Stimulated activated CD4-positive, alpha-beta T cell treated with anti-CD3 and anti-CD28 coated beads, Interleukin-15, amount 100 ng/mL, for 24 hours (primary cell): ENCODE measurements around the gene NOL9.
A peak's percentile ranks its signal among the peaks of the same experiment; 100 is the strongest.

Source experiments
- DNase-seq: peaks from one replicate; pipeline ENCODE4 v3.0.0-alpha.2; 2020

The NOL9 gene

GRCh38 chr1:6486433-6487011 is 67.8 kb downstream of the NOL9 start:
- peak; percentile 93 for DNase-seq

- DNase-seq, result no peak
Measured at GRCh38 chr1:6485168-6486101, 68.9 kb downstream of the NOL9 start.

DNA sequence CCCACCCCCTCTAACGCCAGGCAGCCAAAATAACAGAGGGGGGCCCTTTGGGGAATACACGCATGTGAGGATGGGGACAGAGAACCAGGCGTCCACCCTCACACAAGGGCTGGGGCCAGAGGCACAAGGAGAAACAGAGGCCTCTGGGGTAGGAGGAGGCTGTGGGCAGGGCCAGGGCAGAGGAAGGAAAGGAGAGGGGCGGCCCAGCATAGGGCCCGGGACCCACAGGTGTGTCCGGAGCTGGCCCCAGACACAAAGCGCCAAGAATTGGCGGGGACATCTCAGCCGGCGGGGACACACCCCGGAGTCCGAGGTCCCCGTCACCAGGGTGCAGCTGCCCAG is 69.5 kb downstream of the NOL9 start:
- DNase-seq, result no peak

GRCh38 chr1:6483761-6484117 is 70.6 kb downstream of the NOL9 start:
- DNase-seq, result no peak

- no peak for DNase-seq
Measured at GRCh38 chr1:6483017-6483760, 71.1 kb downstream of the NOL9 start.

- no peak for DNase-seq
Measured at GRCh38 chr1:6481820-6482219, 72.5 kb downstream of the NOL9 start.

GRCh38 chr1:6477039-6477820 is 77.1 kb downstream of the NOL9 start:
- no peak for DNase-seq

GRCh38 chr1:6476483-6476882 is 77.8 kb downstream of the NOL9 start:
- no peak for DNase-seq

- peak; percentile 82 for DNase-seq
Measured at GRCh38 chr1:6475381-6476133, 78.8 kb downstream of the NOL9 start.

DNA sequence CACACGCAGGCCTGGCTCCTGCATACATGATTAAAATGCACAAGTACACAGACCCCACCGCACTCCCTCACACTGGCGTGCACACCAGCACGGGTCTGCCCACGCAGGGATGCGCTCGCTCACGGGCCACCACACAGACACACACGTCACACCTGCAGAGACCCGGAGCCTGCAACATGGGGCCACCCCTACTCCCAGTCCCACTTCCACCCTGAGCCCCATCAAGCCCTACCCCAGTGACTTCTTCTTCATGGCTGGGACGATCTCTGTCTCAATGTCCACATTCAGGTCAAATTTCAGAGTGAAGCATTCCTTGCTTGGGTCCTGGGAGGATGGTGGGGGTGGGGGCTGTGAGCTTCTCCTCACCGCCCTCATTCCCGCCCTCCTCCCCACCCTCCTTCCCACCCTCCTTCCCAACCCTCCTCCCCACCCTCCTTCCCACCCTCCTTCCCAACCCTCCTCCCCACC is 79.5 kb downstream of the NOL9 start:
- DNase-seq, result no peak

DNA sequence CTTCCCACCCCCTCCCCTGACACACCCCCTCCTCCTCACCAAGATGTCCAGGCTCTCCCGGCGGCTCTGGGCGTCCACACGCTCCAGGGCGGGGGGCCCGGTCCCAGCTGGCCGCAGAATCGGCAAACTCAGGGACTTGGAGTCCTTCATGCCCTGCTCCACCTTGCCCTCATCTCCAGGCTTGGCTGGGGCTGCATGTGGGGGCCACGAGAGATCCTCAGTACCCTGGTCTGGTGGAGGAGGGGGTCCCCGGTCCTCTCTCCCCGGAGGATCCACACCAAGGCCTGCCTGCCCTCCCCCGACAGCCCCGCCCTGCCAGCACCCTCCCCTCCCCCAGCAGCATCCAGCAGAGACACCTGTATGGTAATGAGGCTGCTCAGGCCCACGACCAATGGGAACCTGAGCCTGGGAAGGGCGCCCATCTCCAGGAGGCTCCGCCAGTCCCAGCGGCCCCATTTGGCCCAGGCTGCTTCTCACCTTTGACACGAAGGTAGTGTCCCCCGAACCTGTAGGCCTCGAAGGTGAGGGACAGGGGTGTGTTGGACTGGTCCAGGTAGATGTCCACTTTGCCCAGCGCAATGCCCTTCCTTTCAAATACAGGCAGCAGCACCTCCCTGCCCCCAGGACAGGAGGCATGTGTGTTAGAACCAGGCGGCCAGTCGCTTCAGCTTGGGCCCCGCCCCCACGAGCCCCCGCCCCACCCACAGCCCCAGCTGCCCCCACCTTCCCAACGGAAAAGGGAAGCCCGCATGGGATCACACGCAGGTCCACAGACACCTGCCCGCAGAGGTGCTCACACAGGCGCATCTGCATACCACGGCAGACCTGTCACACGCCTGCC is 80.1 kb downstream of the NOL9 start:
- no peak for DNase-seq

- no peak for DNase-seq
Measured at GRCh38 chr1:6473156-6473555, 81.2 kb downstream of the NOL9 start.

GRCh38 chr1:6472391-6472790 is 81.9 kb downstream of the NOL9 start:
- peak; percentile 44 for DNase-seq

GRCh38 chr1:6471970-6472368 is 82.3 kb downstream of the NOL9 start:
- DNase-seq, result no peak
